Measurements from ENCODE around the gene TMPRSS4. TPM values are rescaled to one million over a fixed set of nuclear protein-coding genes. Genes with fewer than 3 reads are reported as not detected.

TMPRSS4 gene
- total and polyA plus RNA-seq, 2 of the 13 experiments (the other 11 are each of a cell fraction or from before 2014, with no cell fraction given), result 0.32 TPM; not detected in 1

DNA sequence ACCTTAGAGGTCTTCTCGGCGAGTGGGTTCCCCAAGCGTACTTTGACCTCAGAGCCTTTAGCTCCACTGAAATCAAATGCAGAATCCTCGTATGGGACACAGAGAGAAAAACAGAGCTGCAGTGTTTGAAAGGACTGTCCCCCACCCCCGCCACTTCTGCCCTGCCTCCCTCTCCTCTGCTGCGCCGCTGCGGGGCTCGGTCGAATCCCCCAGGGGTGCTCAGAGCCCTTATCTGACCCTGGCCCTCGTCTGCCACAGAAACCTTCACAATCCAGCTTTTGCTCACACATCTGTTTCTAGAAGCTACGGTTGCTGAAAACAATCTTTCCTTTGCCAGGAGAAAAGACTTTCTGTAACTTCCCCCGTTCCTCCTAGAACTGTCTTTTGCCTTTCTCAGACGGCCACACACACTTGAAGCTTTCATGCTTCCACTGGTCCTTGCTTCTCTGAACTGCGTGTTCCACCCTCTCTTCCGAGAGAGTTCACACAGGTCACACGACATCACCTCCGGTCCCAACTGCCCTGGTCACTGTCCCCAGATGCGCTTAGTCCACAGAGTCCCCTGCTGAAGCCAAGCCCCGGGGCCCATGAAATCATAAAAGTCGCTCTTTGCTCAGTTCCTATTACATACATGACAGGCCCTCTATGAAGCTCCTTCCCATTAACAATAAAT is 6.1 kb downstream of the TMPRSS4 start (continued):
- TF ChIP-seq, protein P1, sequence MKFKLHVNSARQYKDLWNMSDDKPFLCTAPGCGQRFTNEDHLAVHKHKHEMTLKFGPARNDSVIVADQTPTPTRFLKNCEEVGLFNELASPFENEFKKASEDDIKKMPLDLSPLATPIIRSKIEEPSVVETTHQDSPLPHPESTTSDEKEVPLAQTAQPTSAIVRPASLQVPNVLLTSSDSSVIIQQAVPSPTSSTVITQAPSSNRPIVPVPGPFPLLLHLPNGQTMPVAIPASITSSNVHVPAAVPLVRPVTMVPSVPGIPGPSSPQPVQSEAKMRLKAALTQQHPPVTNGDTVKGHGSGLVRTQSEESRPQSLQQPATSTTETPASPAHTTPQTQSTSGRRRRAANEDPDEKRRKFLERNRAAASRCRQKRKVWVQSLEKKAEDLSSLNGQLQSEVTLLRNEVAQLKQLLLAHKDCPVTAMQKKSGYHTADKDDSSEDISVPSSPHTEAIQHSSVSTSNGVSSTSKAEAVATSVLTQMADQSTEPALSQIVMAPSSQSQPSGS (CRISPR knock-in tag; IDR thresholded peaks at IDR 0.05), result no peak
- 0 out of 2 replicates have a peak, but pooled peaks have one; percentile 29 for TF ChIP-seq ZKSCAN5 (CRISPR knock-in tag; IDR thresholded peaks at IDR 0.05)
- no peak for TF ChIP-seq PRDM10 (CRISPR knock-in tag; IDR thresholded peaks at IDR 0.05; ENCODE audit: low read depth)
- 0 out of 2 replicates have a peak, but pooled peaks have one; percentile 8 for TF ChIP-seq NR2F6 (IDR thresholded peaks at IDR 0.05)
- peak; percentile 70 for TF ChIP-seq NR2F6 (CRISPR knock-in tag; IDR thresholded peaks at IDR 0.05)
- TF ChIP-seq ZNF687 (CRISPR knock-in tag; IDR thresholded peaks at IDR 0.05), result peak; percentile 65
- 0 out of 2 replicates have a peak, but pooled peaks have one; percentile 29 for TF ChIP-seq MAX (IDR thresholded peaks at IDR 0.05)

Measured in HepG2 (cell line).